Esophagus muscularis mucosa (tissue), 2 donors: ENCODE measurements around the gene MPRIP.

Experiments used
- EP300 ChIP-seq: sonication (generic); formaldehyde crosslinking; IDR thresholded peaks from one replicate; pipeline ENCODE4 v1.6.1; 2017; ENCODE audit warnings: antibody characterized with exemption
- POLR2A ChIP-seq: fragments of 450-650 bp; IDR thresholded peaks from one replicate; pipeline ENCODE4 v1.6.1; 2017; ENCODE audit warnings: antibody characterized with exemption, moderate library complexity, mild to moderate bottlenecking, low read depth

DNA sequence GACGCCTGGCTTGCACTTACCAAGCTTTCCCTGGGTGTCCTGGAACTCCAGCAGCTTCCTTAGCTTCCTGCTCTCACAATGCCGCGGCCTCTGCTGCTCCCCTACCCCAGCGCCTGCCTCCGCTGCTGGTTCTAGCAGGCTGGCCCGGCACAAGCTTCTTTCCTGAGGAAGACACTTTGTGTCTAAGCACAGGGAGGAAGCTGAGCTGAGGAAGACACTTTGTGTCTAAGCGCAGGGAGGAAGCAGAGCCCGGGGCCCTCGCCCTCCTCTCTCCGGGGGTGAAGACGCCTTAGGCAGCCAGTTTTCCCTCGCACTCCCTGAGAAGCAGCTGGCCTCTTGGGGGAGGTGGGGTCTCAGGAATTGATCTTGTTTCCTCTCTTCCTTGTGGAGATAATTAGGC, 99.0 kb downstream of the MPRIP start:
- no peak for TF ChIP-seq POLR2A
- TF ChIP-seq EP300 = no peak
